Measurements from ENCODE around the gene UGT2B7. TPM values are rescaled to one million over a fixed set of nuclear protein-coding genes. Genes with fewer than 3 reads are reported as not detected.
"Not testable (repeated sequence)": the region's sequence is repeated elsewhere in the genome, so short reads cannot be mapped to it uniquely, and the experiment has no call there.

The UGT2B7 gene
- total RNA-seq, 2 experiments from 2014 or later: not detected

- CTCF ChIA-PET: no interaction called here
- no peaks in the 10 kb centered on the region for H3K4me1 Mint-ChIP-seq
- POLR2A ChIA-PET: no interaction called here
- no peak for DNase-seq
- no peaks in the 10 kb centered on the region for H3K36me3 Mint-ChIP-seq (ENCODE audit: low read depth)
- H3K27me3 Mint-ChIP-seq: no peaks in the 10 kb centered on the region
- no peak overlapping the region for H3K27ac Mint-ChIP-seq
- no peaks in the 10 kb centered on the region for H3K9me3 Mint-ChIP-seq
- no peak overlapping the region for H3K4me3 Mint-ChIP-seq
Measured at GRCh38 chr4:69096810-69097209, 536 bp downstream of the UGT2B7 start.

GRCh38 chr4:69098470-69098869, 2.2 kb downstream of the UGT2B7 start:
- DNase-seq: no peak
- Mint-ChIP-seq H3K27ac (no peak overlapping the region), H3K4me1 (no peaks in the 10 kb centered on the region), H3K27me3 (no peaks in the 10 kb centered on the region), H3K9me3 (no peaks in the 10 kb centered on the region), H3K36me3 (ENCODE audit: low read depth) (no peaks in the 10 kb centered on the region), H3K4me3 (no peak overlapping the region)
- ChIA-PET CTCF (no interaction called here), POLR2A (no interaction called here)

GRCh38 chr4:69099910-69100309, 3.6 kb downstream of the UGT2B7 start:
- ChIA-PET POLR2A (no interaction called here), CTCF (no interaction called here)
- H3K36me3 Mint-ChIP-seq (ENCODE audit: low read depth): no peaks in the 10 kb centered on the region
- no peak for DNase-seq
- no peaks in the 10 kb centered on the region for H3K4me1 Mint-ChIP-seq
- H3K27ac Mint-ChIP-seq: no peak overlapping the region
- H3K27me3 Mint-ChIP-seq: no peaks in the 10 kb centered on the region
- no peak overlapping the region for H3K4me3 Mint-ChIP-seq
- H3K9me3 Mint-ChIP-seq: no peaks in the 10 kb centered on the region

- H3K4me3 Mint-ChIP-seq; H3K27me3 Mint-ChIP-seq; H3K4me1 Mint-ChIP-seq; CTCF ChIA-PET; H3K9me3 Mint-ChIP-seq; H3K36me3 Mint-ChIP-seq (ENCODE audit: low read depth); DNase-seq; POLR2A ChIA-PET; H3K27ac Mint-ChIP-seq: not testable (repeated sequence)
Measured at GRCh38 chr4:69102668-69103067, 6.4 kb downstream of the UGT2B7 start.

- no peak for DNase-seq
- CTCF ChIA-PET: no interaction called here
- no peak overlapping the region for H3K27ac Mint-ChIP-seq
- no peak overlapping the region for H3K4me3 Mint-ChIP-seq
- no peaks in the 10 kb centered on the region for H3K4me1 Mint-ChIP-seq
- H3K27me3 Mint-ChIP-seq: no peaks in the 10 kb centered on the region
- H3K36me3 Mint-ChIP-seq (ENCODE audit: low read depth): no peaks in the 10 kb centered on the region
- H3K9me3 Mint-ChIP-seq: no peaks in the 10 kb centered on the region
- POLR2A ChIA-PET: no interaction called here
Measured at GRCh38 chr4:69104719-69105275, 8.5 kb downstream of the UGT2B7 start.

- H3K27me3 Mint-ChIP-seq; H3K27ac Mint-ChIP-seq; H3K9me3 Mint-ChIP-seq; CTCF ChIA-PET; H3K4me3 Mint-ChIP-seq; DNase-seq; POLR2A ChIA-PET; H3K4me1 Mint-ChIP-seq; H3K36me3 Mint-ChIP-seq (ENCODE audit: low read depth): not testable (repeated sequence)
Measured at GRCh38 chr4:69115151-69115850, 19.0 kb downstream of the UGT2B7 start.

- no peaks in the 10 kb centered on the region for H3K27me3 Mint-ChIP-seq
- no peaks in the 10 kb centered on the region for H3K36me3 Mint-ChIP-seq (ENCODE audit: low read depth)
- DNase-seq: no peak
- ChIA-PET POLR2A (no interaction called here), CTCF (no interaction called here)
- H3K27ac Mint-ChIP-seq: no peak overlapping the region
- H3K4me3 Mint-ChIP-seq: no peak overlapping the region
- H3K9me3 Mint-ChIP-seq: no peaks in the 10 kb centered on the region
- no peaks in the 10 kb centered on the region for H3K4me1 Mint-ChIP-seq
Measured at GRCh38 chr4:69115851-69116213, 19.6 kb downstream of the UGT2B7 start.

GRCh38 chr4:69116645-69117321, 20.5 kb downstream of the UGT2B7 start:
- no peak for DNase-seq
- POLR2A ChIA-PET: no interaction called here
- H3K36me3 Mint-ChIP-seq (ENCODE audit: low read depth): no peaks in the 10 kb centered on the region
- CTCF ChIA-PET: no interaction called here
- H3K4me3 Mint-ChIP-seq: no peak overlapping the region
- no peak overlapping the region for H3K27ac Mint-ChIP-seq
- no peaks in the 10 kb centered on the region for H3K27me3 Mint-ChIP-seq
- H3K9me3 Mint-ChIP-seq: no peaks in the 10 kb centered on the region
- H3K4me1 Mint-ChIP-seq: no peaks in the 10 kb centered on the region

- no peak for DNase-seq
- ChIA-PET CTCF (no interaction called here), POLR2A (no interaction called here)
- Mint-ChIP-seq H3K4me1 (no peaks in the 10 kb centered on the region), H3K27ac (no peak overlapping the region), H3K27me3 (no peaks in the 10 kb centered on the region), H3K9me3 (no peaks in the 10 kb centered on the region), H3K36me3 (ENCODE audit: low read depth) (no peaks in the 10 kb centered on the region), H3K4me3 (no peak overlapping the region)
Measured at GRCh38 chr4:69120870-69121269, 24.6 kb downstream of the UGT2B7 start.

- no peaks in the 10 kb centered on the region for H3K9me3 Mint-ChIP-seq
- DNase-seq: no peak
- H3K4me1 Mint-ChIP-seq: no peaks in the 10 kb centered on the region
- H3K27me3 Mint-ChIP-seq: no peaks in the 10 kb centered on the region
- H3K36me3 Mint-ChIP-seq (ENCODE audit: low read depth): no peaks in the 10 kb centered on the region
- no peak overlapping the region for H3K4me3 Mint-ChIP-seq
- CTCF ChIA-PET: interaction anchor here (0.6 kb wide), 1 partner anchor 476 kb away, joined by 3 read pairs; no protein-coding TSS in a partner anchor
- POLR2A ChIA-PET: no interaction called here
- H3K27ac Mint-ChIP-seq: no peak overlapping the region
Measured at GRCh38 chr4:69122476-69122875, 26.2 kb downstream of the UGT2B7 start.

- H3K9me3 Mint-ChIP-seq: no peaks in the 10 kb centered on the region
- no peak overlapping the region for H3K27ac Mint-ChIP-seq
- ChIA-PET CTCF (no interaction called here), POLR2A (no interaction called here)
- no peak overlapping the region for H3K4me3 Mint-ChIP-seq
- no peaks in the 10 kb centered on the region for H3K36me3 Mint-ChIP-seq (ENCODE audit: low read depth)
- no peaks in the 10 kb centered on the region for H3K4me1 Mint-ChIP-seq
- DNase-seq: no peak
- no peaks in the 10 kb centered on the region for H3K27me3 Mint-ChIP-seq
Measured at GRCh38 chr4:69124941-69125340, 28.7 kb downstream of the UGT2B7 start.

GRCh38 chr4:69126024-69126423, 29.8 kb downstream of the UGT2B7 start:
- no peak overlapping the region for H3K4me3 Mint-ChIP-seq
- no peaks in the 10 kb centered on the region for H3K9me3 Mint-ChIP-seq
- H3K4me1 Mint-ChIP-seq: no peaks in the 10 kb centered on the region
- no peaks in the 10 kb centered on the region for H3K27me3 Mint-ChIP-seq
- CTCF ChIA-PET: interaction anchor here (0.6 kb wide), 1 partner anchor 13 kb away, joined by 3 read pairs; no protein-coding TSS in a partner anchor
- DNase-seq: no peak
- H3K36me3 Mint-ChIP-seq (ENCODE audit: low read depth): no peaks in the 10 kb centered on the region
- H3K27ac Mint-ChIP-seq: no peak overlapping the region
- POLR2A ChIA-PET: no interaction called here

- ChIA-PET CTCF (no interaction called here), POLR2A (no interaction called here)
- no peaks in the 10 kb centered on the region for H3K9me3 Mint-ChIP-seq
Measured at GRCh38 chr4:69133993-69134392, 37.7 kb downstream of the UGT2B7 start.

GRCh38 chr4:69134471-69134870, 38.2 kb downstream of the UGT2B7 start:
- CTCF ChIA-PET: no interaction called here
- H3K9me3 Mint-ChIP-seq: no peaks in the 10 kb centered on the region
- H3K4me1 Mint-ChIP-seq: no peaks in the 10 kb centered on the region
- no peak for DNase-seq
- no peaks in the 10 kb centered on the region for H3K27me3 Mint-ChIP-seq
- H3K27ac Mint-ChIP-seq: no peak overlapping the region
- POLR2A ChIA-PET: no interaction called here
- H3K4me3 Mint-ChIP-seq: no peak overlapping the region
- no peaks in the 10 kb centered on the region for H3K36me3 Mint-ChIP-seq (ENCODE audit: low read depth)

More at GRCh38 chr4:69133993-69134392, 37.7 kb downstream of the UGT2B7 start:
- Mint-ChIP-seq H3K36me3 (ENCODE audit: low read depth) (no peaks in the 10 kb centered on the region), H3K27ac (no peak overlapping the region), H3K4me3 (no peak overlapping the region), H3K4me1 (no peaks in the 10 kb centered on the region), H3K27me3 (no peaks in the 10 kb centered on the region)
- no peak for DNase-seq
